Gastroesophageal sphincter (tissue), 3 donors: ENCODE data around the gene INTS15.

ENCODE experiments used
- CTCF ChIP-seq, 4 experiments: fragments of 200-600 bp in 2 of 4; fragments of 450-650 bp in 2 of 4; sonication (generic) in 1 of 4; IDR thresholded peaks; one replicate each; pipeline ENCODE4 v1.5.1; 2017 to 2019; ENCODE audit warnings: antibody characterized with exemption in 4 of 4, mild to moderate bottlenecking in 2 of 4, moderate library complexity in 2 of 4
- EP300 ChIP-seq: sonication (generic); formaldehyde crosslinking; IDR thresholded peaks from one replicate; pipeline ENCODE4 v1.6.1; 2017; ENCODE audit warnings: antibody characterized with exemption, mild to moderate bottlenecking
- POLR2A ChIP-seq, 2 donors: fragments of 450-650 bp; IDR thresholded peaks; one replicate each; pipeline ENCODE4 v1.6.1; 2017; ENCODE audit warnings: antibody characterized with exemption in 2 of 2, mild to moderate bottlenecking in 2 of 2, moderate library complexity in 1 of 2
- POLR2AphosphoS5 ChIP-seq: sonication (generic); formaldehyde crosslinking; IDR thresholded peaks from one replicate; pipeline ENCODE4 v1.6.1; 2017; ENCODE audit warnings: antibody characterized with exemption

- no peak for TF ChIP-seq CTCF (IDR thresholded peaks at IDR 0.05)
- no peak for TF ChIP-seq POLR2AphosphoS5
- TF ChIP-seq POLR2A (IDR thresholded peaks at IDR 0.05) = no peak
- TF ChIP-seq EP300 = no peak
Measured at GRCh38 chr7:6651851-6652445, 62.1 kb downstream of the INTS15 start.
